Osteoblast (primary cell): ENCODE results near the gene CADPS. TPM values are rescaled to one million over a fixed set of nuclear protein-coding genes. Genes with fewer than 3 reads are reported as not detected.

Source experiments
- DNase-seq: peaks from one replicate; pipeline ENCODE4 v3.0.0; 2011; ENCODE audit warnings: low spot score, mixed read lengths; ENCODE audit not compliant: insufficient read length; ENCODE audit errors: missing footprints
- H2AFZ ChIP-seq: 2 replicates; pipeline ENCODE4 v1.6.0; 2011; ENCODE audit warnings: mild to moderate bottlenecking, low read length
- H3K27ac ChIP-seq: 2 replicates; pipeline ENCODE4 v1.5.1; 2011; ENCODE audit warnings: mild to moderate bottlenecking, low read depth, low read length, moderate library complexity
- H3K27me3 ChIP-seq: 2 replicates; pipeline ENCODE4 v1.6.0; 2012; ENCODE audit warnings: mild to moderate bottlenecking, control low read depth, inconsistent platforms, low read length, moderate library complexity; ENCODE audit not compliant: insufficient read depth
- H3K36me3 ChIP-seq: 2 replicates; pipeline ENCODE4 v1.5.1; 2011; ENCODE audit warnings: mild to moderate bottlenecking, low read length, control low read depth, moderate library complexity; ENCODE audit not compliant: insufficient read depth
- H3K4me1 ChIP-seq: 2 replicates; pipeline ENCODE4 v1.5.1; 2011; ENCODE audit warnings: mild to moderate bottlenecking, low read length, control low read depth, moderate library complexity; ENCODE audit not compliant: insufficient read depth
- H3K4me2 ChIP-seq: 2 replicates; pipeline ENCODE4 v1.6.0; 2011; ENCODE audit warnings: mild to moderate bottlenecking, low read length; ENCODE audit not compliant: insufficient read depth
- H3K4me3 ChIP-seq: fragments of 200-600 bp; sonication (generic); 3 replicates; pipeline ENCODE4 v1.5.1; 2012; ENCODE audit warnings: mild to moderate bottlenecking, low read length, inconsistent platforms; ENCODE audit not compliant: insufficient read depth
- H3K79me2 ChIP-seq: 2 replicates; pipeline ENCODE4 v1.6.0; 2012; ENCODE audit warnings: mild to moderate bottlenecking, low read length, control low read depth, inconsistent platforms; ENCODE audit not compliant: insufficient read depth
- H3K9me3 ChIP-seq: 2 replicates; pipeline ENCODE4 v1.5.1; 2011; ENCODE audit warnings: low read depth, low read length, control low read depth
- H4K20me1 ChIP-seq: 2 replicates; pipeline ENCODE4 v1.6.0; 2012; ENCODE audit warnings: mild to moderate bottlenecking, low read length, control low read depth; ENCODE audit not compliant: insufficient read depth
- CTCF ChIP-seq: IDR thresholded peaks from 2 replicates; pipeline ENCODE4 v1.5.1; 2011; ENCODE audit warnings: mild to moderate bottlenecking, low read depth, low read length, moderate library complexity; ENCODE audit errors: extremely low read depth
- small RNA-seq: library from RNA; depleted of rRNA; stranded (forward); fragments of <200 nt; gene quantifications from one replicate; pipeline ENCODE3, GENCODE V24; 2012
- total RNA-seq: library from RNA; depleted of rRNA; stranded (reverse); fragments of >200 nt; gene quantifications from 2 replicates; pipeline ENCODE4 v1.2.3, GENCODE V29; 2012

Gene CADPS
- total RNA-seq, 1 donor = not detected

GRCh38 chr3:62356356-62356755 is 518.9 kb downstream of the CADPS start:
- no peak for DNase-seq
- H3K79me2 ChIP-seq = no peaks in the 10 kb centered on the region
- H2AFZ ChIP-seq = no peak overlapping the region
- no peak overlapping the region for H3K27ac ChIP-seq
- no peak overlapping the region for H3K4me2 ChIP-seq
- no peak for TF ChIP-seq CTCF
- no peak overlapping the region for H3K4me3 ChIP-seq
- H4K20me1 ChIP-seq = no peaks in the 10 kb centered on the region
- peaks cover 4% of the 10 kb centered on the region for H3K27me3 ChIP-seq
- no peaks in the 10 kb centered on the region for H3K9me3 ChIP-seq
- no peaks in the 10 kb centered on the region for H3K36me3 ChIP-seq
- no peaks in the 10 kb centered on the region for H3K4me1 ChIP-seq

- Histone ChIP-seq H3K27me3 (peaks cover 4% of the 10 kb centered on the region), H3K79me2 (no peaks in the 10 kb centered on the region), H3K4me1 (no peaks in the 10 kb centered on the region), H3K4me2 (no peak overlapping the region), H3K4me3 (no peak overlapping the region), H3K9me3 (no peaks in the 10 kb centered on the region), H3K36me3 (no peaks in the 10 kb centered on the region), H4K20me1 (no peaks in the 10 kb centered on the region), H3K27ac (no peak overlapping the region), H2AFZ (no peak overlapping the region)
- no peak for DNase-seq
- TF ChIP-seq CTCF = no peak
Measured at GRCh38 chr3:62355703-62356102, 519.5 kb downstream of the CADPS start.

Small RNA genes within 50 kb of the gene (small RNA-seq; reads per million reads assigned to genes)
- gene RN7SL863P (not detected), gene RNU6-139P (not detected)
